Loucy (cell line): ENCODE measurements around the gene PUM1.

Source experiments
- CTCF ChIP-seq: fragments of 200-600 bp; sonication (generic); conservative IDR thresholded peaks from 2 replicates; pipeline ENCODE4 v1.5.1; 2014; ENCODE audit warnings: mild to moderate bottlenecking, antibody characterized with exemption, low read length
- EZH2phosphoT487 ChIP-seq: fragments of 200-600 bp; IDR thresholded peaks from 2 replicates; pipeline ENCODE4 v1.6.1; 2018; ENCODE audit warnings: antibody characterized with exemption, mild to moderate bottlenecking, moderate library complexity, borderline replicate concordance

GRCh38 chr1:30940541-30940940, 125.0 kb downstream of the PUM1 start:
- no peak for TF ChIP-seq CTCF
- TF ChIP-seq EZH2phosphoT487 = no peak
